Breast epithelium (tissue), 3 donors: ENCODE measurements around the gene PDE6A.

Experiments
- POLR2A ChIP-seq: fragments of 450-650 bp; IDR thresholded peaks from one replicate; pipeline ENCODE4 v1.6.1; 2016; ENCODE audit warnings: antibody characterized with exemption, mild to moderate bottlenecking, moderate library complexity
- TF ChIP-seq, protein P1 (sequence below), 3 donors: fragments of 450-650 bp; IDR thresholded peaks; one replicate each; pipeline ENCODE4 v1.5.1; 2016 to 2017; ENCODE audit warnings: antibody characterized with exemption in 3 of 3, mild to moderate bottlenecking in 3 of 3, moderate library complexity in 3 of 3

DNA sequence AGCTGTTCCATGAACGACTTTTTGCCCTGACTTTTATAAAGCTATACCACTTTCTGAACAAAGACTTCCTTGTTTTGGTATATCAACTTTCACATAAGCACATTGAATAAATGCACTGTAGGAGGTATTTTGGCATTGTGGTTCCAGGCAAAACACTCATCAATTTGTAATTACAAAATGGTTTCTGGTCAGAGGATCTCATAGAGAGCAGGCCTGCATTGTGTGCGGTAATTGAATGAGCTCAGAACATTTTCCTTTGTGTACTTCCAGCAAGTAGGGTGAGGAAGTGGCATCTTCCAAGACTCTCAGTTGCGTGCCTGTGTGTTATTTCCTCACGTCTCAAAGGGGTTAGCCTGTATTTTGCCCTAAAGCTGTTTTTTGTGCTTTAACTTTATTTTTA lies 89.2 kb downstream of the PDE6A start:
- TF ChIP-seq POLR2A = no peak
- TF ChIP-seq, protein P1, sequence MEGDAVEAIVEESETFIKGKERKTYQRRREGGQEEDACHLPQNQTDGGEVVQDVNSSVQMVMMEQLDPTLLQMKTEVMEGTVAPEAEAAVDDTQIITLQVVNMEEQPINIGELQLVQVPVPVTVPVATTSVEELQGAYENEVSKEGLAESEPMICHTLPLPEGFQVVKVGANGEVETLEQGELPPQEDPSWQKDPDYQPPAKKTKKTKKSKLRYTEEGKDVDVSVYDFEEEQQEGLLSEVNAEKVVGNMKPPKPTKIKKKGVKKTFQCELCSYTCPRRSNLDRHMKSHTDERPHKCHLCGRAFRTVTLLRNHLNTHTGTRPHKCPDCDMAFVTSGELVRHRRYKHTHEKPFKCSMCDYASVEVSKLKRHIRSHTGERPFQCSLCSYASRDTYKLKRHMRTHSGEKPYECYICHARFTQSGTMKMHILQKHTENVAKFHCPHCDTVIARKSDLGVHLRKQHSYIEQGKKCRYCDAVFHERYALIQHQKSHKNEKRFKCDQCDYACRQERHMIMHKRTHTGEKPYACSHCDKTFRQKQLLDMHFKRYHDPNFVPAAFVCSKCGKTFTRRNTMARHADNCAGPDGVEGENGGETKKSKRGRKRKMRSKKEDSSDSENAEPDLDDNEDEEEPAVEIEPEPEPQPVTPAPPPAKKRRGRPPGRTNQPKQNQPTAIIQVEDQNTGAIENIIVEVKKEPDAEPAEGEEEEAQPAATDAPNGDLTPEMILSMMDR (IDR thresholded peaks at IDR 0.05) = no peak
